SIG-M5 treated with dmso at 0.1 percent for 504 hours (cell line): ENCODE measurements around the gene MACROD1.

ENCODE experiments used
- DNase-seq: peaks from one replicate; lab custom pipeline; 2025; ENCODE audit not compliant: unreplicated experiment; lab: John Stamatoyannopoulos, UW

The MACROD1 gene

GRCh38 chr11:64077607-64078006 lies 88.3 kb downstream of the MACROD1 start:
- no peak for DNase-seq

DNA sequence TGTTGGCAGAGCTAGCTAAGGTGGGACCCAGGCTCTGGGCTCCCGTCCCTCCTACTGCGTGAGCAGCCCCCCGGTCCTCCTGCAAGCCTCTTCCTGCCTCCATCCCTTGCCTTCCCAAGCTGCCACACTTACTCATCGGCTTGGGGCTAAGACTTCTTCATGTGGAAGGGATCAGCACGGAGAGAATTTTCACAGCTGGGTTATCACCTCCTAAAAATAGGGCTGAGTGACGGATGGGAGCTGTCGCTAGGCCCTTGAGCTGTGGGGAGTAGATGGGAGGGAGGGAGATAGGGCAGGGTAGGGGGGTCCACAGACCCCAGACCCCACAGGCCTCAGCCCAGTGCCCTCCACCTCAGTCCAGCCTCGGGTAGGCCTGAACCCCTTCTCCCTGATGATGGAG lies 89.2 kb downstream of the MACROD1 start:
- no peak for DNase-seq

GRCh38 chr11:64074239-64074638 lies 91.7 kb downstream of the MACROD1 start:
- DNase-seq: peak; percentile 23

GRCh38 chr11:64073542-64073941 lies 92.4 kb downstream of the MACROD1 start:
- DNase-seq: no peak

- no peak for DNase-seq
Observed at GRCh38 chr11:64072871-64073270, 93.0 kb downstream of the MACROD1 start.

GRCh38 chr11:64072403-64072802 lies 93.5 kb downstream of the MACROD1 start:
- DNase-seq: no peak

GRCh38 chr11:64071849-64072248 lies 94.1 kb downstream of the MACROD1 start:
- no peak for DNase-seq

GRCh38 chr11:64070314-64070681 lies 95.6 kb downstream of the MACROD1 start:
- no peak for DNase-seq

GRCh38 chr11:64069401-64070313 lies 96.3 kb downstream of the MACROD1 start:
- no peak for DNase-seq

- DNase-seq: no peak
Observed at GRCh38 chr11:64068705-64069400, 97.1 kb downstream of the MACROD1 start.

DNA sequence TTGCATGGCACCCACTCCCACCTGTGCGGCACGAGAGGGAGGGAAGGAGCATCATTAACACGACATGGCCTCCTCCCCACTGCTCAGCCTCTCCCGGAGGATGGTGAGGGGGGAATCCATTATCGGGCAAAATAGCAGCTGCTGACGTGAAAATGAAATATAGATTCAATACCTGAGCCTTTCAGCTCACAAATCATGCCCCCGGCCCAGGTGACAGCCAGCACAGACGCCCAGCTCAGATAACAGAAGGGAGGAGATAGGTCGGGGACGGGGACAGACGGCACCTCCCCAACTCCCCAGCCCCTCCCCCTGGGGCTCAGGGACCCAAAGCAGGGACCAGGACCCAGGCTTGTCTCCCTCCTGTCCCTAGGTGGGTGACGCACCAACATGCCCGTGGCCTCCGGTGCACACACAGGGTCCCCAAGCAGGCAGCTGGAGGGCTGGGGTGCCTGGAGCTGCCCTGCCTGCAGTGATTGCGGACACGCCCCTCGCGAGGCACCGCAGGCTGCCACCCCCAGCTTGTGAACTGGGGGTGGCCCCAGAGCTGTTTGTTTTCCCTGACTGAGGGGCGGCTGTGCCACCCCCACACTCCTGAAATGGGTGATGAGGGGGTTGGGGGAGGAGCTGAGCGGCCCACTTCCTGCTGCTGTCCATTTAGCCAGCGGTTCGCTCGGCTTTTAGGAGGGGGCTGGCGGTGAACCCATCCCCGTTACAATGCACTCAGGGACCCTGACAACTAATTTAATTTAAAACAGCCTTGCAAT lies 98.5 kb downstream of the MACROD1 start:
- DNase-seq: no peak

GRCh38 chr11:64065712-64066111 lies 100.2 kb downstream of the MACROD1 start:
- DNase-seq: no peak

DNA sequence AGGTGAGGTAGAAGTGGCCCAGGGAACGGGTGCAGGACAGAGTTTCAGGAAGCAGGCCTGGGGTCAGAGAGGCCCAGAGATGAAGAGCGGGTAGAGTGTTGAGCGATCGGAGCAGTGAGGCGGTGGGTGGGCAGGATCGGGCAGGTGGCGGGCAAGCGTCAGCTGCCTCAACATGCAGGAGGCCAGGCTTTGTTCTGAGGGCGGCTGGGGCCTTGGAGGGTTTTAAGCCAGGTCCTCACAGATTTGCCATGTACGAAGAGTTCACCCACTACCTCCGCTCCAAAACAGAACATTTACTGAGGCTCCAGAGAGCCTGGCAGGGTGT lies 100.8 kb downstream of the MACROD1 start:
- no peak for DNase-seq

- no peak for DNase-seq
Observed at GRCh38 chr11:64064374-64065140, 101.4 kb downstream of the MACROD1 start.

- no peak for DNase-seq
Observed at GRCh38 chr11:64063777-64064176, 102.1 kb downstream of the MACROD1 start.

DNA sequence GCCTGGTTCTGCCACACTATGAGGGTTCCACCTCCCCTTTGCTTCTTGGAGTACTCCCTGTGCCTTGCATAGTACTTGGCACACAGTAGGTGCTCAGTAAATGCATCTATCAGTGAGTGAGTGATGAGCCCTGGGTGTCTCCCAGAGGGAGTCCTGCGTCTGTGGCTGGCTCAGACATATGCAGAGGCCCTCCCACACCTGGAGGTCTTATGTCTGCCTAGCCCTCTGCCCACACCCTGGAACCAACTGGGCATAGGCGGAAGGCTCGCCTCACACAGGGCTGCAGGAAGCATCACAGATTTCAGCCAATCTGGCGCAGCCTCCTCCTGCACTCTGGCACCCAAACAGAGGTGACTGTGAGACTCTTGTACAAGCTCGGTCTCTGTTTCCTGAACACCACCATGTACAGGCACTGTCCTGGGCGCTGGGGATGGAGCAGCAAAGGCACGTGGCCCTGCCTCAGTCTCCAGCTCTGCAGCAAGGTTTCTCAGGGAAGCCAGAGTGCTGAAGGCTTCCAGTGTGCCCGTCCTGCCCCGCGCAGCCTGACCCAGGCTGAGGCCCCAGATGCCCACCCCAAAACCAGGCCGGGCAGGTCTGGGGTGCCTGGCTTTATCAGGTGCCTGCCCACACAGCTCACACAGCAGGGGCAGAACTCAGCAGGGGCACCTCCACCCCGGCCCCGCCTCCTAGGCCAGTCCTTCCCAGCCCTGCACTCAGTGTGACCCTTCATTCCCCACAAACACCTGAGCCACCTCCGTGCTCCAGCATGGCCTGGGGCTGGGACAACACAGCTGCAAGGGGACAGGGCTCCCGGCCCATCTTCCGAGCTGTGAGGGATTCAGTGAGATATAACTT lies 103.5 kb downstream of the MACROD1 start:
- DNase-seq: no peak

- DNase-seq: no peak
Observed at GRCh38 chr11:64060861-64061444, 105.0 kb downstream of the MACROD1 start.

GRCh38 chr11:64060263-64060860 lies 105.6 kb downstream of the MACROD1 start:
- DNase-seq: no peak
